ENCODE measurements around the gene SCYGR3.
"Not testable (repeated sequence)": the region's sequence is repeated elsewhere in the genome, so short reads cannot be mapped to it uniquely, and the experiment has no call there.

SCYGR3 gene

GRCh38 chr2:227612546-227613271 is 1.9 kb downstream of the SCYGR3 start:
- DNase-seq = peak; percentile 33

DNA sequence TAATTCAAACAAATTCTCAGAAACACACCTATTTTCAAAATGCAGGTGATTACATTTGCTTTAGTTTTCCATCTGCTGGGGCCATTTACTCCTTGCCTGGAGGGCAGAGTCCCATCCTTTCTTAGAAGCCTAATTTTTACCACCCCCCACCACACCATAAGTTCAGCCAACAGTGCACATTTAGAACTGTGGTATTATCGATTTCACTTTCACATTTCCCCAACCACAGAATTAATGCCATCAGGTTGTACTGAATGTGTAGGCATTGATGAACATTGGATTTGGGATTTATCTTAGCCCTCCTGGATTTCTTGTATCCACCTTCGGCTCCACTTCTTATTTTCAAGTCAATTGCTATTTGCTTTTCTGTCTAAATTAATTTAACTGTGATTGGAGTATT is 4.5 kb downstream of the SCYGR3 start:
- DNase-seq = no peak

DNA sequence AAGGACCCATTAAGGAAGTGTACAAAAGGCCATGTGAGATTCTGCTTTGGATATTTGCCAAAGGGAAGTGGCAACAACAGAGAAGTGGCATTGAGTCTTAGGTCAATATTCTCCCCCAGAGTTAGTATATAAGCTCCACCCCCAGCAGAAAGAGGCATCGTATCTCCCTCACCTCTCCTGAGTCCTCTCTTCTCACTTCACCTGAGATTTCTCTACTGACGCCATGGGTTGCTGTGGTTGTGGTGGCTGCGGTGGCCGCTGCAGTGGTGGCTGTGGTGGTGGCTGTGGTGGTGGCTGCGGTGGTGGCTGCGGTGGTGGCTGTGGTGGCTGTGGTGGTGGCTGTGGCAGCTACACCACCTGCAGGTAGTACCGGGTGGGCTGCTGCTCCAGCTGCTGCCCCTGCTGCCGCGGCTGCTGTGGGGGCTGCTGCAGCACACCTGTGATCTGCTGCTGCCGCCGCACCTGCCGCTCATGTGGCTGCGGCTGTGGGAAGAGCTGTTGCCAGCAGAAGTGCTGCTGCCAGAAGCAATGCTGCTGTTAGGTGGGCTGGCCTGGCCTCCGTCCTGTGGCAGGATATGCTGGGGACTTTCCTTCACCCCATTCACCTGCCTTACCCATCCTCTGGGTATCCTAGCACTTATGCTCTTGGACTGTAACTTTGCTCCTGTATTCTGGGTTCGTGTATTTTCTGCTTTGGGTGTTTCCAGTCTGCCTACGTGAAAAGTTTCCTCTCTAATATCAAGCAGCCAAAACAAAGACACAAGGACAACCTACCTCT is 5.9 kb downstream of the SCYGR3 start:
- peak; percentile 57 for DNase-seq

GRCh38 chr2:227607941-227608340 is 6.7 kb downstream of the SCYGR3 start:
- DNase-seq = no peak

DNA sequence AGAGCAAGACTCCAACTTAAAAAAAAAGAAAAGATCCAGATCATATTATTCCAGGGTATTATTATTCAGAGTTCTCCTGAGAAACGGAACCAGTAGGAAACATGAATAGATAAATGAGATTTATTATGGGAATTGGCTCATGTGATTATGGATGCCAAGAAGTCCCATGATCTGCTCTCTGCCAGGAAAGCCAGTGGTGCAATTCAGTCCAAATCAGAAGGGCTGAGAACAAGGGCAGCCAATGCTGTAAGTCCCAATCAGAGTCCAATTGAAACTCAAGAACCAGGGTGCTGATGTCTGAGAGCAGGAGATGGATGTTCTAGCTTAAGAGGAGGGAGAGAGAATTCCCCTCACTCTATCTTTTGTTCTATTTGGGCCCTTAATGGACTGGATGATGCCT is 8.2 kb downstream of the SCYGR3 start:
- DNase-seq = no peak

GRCh38 chr2:227602358-227602757 is 12.3 kb downstream of the SCYGR3 start:
- DNase-seq = no peak

GRCh38 chr2:227598835-227599503 is 15.7 kb downstream of the SCYGR3 start, which contains the start of gene SCYGR2:
Gene SCYGR2 (plus strand): TSS chr2:227598893. CDS start chr2:227598893, 0 bp downstream.
- not testable (repeated sequence) for DNase-seq

DNA sequence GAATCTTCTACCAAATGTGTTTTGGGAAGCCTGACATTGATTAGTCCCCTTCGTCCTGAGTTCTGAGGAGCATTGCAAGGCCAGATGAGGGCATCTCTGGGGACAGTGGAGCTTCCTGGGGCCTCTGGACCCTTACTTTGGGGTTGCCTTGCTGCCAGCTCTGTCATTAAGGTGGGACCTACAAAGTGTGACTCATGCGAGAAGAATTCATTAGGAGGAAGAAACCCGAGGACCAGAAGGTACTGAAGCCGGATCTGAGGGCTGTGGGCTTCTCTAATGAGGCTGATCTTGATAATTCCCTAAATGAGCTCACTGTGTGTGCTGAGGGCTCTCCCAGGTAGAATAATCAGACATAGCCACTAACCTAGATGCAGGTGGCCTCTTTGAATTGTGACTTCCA is 16.6 kb downstream of the SCYGR3 start:
- DNase-seq = no peak

DNA sequence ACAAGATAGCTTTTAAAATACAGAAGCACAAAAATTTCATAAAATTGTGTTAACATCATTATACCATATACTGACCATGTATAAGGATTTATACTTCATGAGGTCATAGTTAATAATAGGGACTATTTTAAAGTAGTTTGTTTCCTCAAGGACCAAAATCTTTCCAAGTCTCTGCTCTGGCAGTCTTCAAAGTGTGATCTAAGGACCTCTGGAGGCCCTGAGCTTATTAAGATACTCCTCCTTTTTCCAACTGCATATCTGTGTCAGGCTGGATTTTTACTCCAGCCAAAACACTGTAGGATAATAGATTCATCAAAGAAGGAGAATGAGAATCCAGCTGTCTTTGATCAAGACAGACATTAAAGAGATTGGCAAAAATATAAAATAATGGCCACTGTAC is 17.6 kb downstream of the SCYGR3 start:
- DNase-seq = no peak

DNA sequence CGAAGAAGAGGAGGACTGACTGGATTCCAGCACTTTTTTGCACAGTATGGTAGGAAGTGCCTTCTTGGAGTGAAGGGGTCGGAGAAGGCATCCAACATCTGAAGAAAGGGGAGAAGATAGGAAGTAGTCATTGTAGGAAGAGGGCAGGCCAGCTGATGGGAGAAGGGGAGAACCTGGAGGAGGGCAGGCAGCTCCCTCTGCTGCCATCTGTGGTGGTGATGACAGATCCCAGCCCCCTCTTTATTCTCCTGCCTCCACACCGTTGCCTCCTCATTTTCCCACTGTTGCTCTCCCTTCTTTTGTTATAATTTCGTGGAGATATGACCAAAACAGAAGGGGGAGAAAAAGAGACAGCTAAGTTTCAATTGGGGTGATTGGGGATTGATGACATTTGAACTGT is 18.8 kb downstream of the SCYGR3 start:
- DNase-seq = no peak

GRCh38 chr2:227592694-227593387 is 21.8 kb downstream of the SCYGR3 start:
- DNase-seq = no peak

DNA sequence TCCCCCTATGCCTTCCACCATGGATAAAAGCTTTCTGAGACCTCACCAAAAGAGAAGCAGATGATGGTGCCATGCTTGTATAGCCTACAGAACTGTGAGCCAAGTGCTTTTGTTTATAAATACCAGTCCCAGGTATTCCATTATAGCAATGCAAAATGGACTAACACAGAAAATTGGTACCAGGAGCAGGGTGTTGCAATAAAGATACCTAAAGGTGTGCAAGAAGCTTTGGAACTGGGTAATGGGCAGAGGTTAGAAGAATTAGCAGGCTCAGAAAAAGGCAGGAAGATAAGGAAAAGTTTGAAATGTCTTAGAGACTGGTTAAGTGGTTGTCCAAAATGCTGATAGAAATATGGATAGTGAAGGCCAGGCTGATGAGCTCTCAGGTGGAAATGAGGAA is 32.3 kb downstream of the SCYGR3 start:
- no peak for DNase-seq

DNA sequence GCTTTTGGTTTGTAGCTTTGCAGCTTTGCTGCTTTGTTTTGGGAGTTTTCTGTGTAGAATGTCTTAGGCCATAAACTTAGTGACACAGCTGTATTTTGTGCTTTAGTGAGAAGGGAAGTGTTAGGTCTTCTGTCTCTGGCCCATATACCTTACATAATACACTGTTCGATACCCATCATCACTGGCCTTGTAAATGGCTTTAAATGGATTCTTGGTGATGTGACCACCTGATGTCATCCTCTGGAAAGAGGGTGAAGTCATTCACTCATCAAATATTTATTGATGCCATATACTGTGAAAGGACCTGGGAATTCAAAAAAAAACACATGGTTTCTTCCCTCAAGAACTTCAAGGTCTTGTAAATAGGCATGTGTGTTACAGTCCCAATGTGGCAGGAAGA is 34.8 kb downstream of the SCYGR3 start:
- DNase-seq = no peak

GRCh38 chr2:227578642-227579041 is 36.0 kb downstream of the SCYGR3 start:
- DNase-seq = no peak

GRCh38 chr2:227577555-227577954 is 37.1 kb downstream of the SCYGR3 start:
- no peak for DNase-seq

GRCh38 chr2:227576812-227577211 is 37.8 kb downstream of the SCYGR3 start:
- DNase-seq = no peak

DNA sequence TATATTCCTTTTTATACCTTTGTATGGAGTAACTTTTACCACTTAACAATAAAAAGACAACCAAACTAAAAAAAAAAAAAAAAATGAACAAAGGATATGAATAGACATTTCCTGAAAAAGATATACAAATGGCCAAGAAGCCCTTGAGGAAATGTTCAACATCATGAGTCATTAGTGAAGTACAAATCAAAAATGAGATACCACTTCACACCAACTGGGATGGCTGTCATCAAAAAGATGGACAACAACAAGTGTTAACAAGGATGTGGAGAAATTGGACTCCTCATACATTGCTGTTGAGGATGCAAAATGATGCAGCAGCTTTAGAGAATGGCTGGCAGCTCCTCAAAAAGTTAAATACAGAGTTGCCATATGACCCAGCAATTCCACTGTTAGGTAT is 38.5 kb downstream of the SCYGR3 start:
- no peak for DNase-seq

GRCh38 chr2:227570615-227571014 is 44.0 kb downstream of the SCYGR3 start:
- no peak for DNase-seq

- DNase-seq = no peak
Observed at GRCh38 chr2:227568852-227569169, 45.8 kb downstream of the SCYGR3 start.

- no peak for DNase-seq
Observed at GRCh38 chr2:227566012-227566411, 48.6 kb downstream of the SCYGR3 start.

GRCh38 chr2:227565080-227565479 is 49.6 kb downstream of the SCYGR3 start:
- DNase-seq = no peak
